K562 (cell line): Measurements from ENCODE around the gene KAT7. TPM values are rescaled to one million over a fixed set of nuclear protein-coding genes. Genes with fewer than 3 reads are reported as not detected.
A peak's percentile ranks its signal among the peaks of the same experiment; 100 is the strongest.

Experiments
- DMBX1 ChIP-seq: fragments of 250-450 bp; sonication (Bioruptor Pico); IDR thresholded peaks from 2 replicates; pipeline ENCODE4 v1.8.0; 2022; ENCODE audit warnings: inconsistent platforms, mild to moderate bottlenecking, moderate library complexity, borderline replicate concordance
- DNMT1 ChIP-seq: fragments of 450-650 bp; IDR thresholded peaks from 2 replicates; pipeline ENCODE4 v1.6.1; 2016; ENCODE audit warnings: antibody characterized with exemption, mild to moderate bottlenecking
- JUND ChIP-seq, 2 experiments: IDR thresholded peaks; 2 replicates in 1 of 2; 3 replicates in 1 of 2; pipeline ENCODE4 v1.6.1; 2011; ENCODE audit warnings: borderline replicate concordance in 2 of 2, low read depth in 2 of 2, low read length in 2 of 2, improper control_type of control experiment in 1 of 2, missing biosample characterization in 1 of 2, missing genetic modification characterization in 1 of 2, missing genetic modification reagents in 1 of 2
- KDM1A ChIP-seq, 2 experiments: fragments of 450-650 bp; IDR thresholded peaks; 2 replicates each; pipeline ENCODE4 v1.6.1; 2016; ENCODE audit warnings: mild to moderate bottlenecking in 2 of 2
- MAFK ChIP-seq: IDR thresholded peaks from 2 replicates; pipeline ENCODE4 v1.6.1; 2011; ENCODE audit warnings: low read length, improper control_type of control experiment
- MXI1 ChIP-seq: IDR thresholded peaks from 2 replicates; pipeline ENCODE4 v1.6.1; 2011; ENCODE audit warnings: low read depth, mild to moderate bottlenecking, improper control_type of control experiment, low read length
- NCOR1 ChIP-seq: fragments of 450-650 bp; IDR thresholded peaks from 2 replicates; pipeline ENCODE4 v1.6.1; 2016; ENCODE audit warnings: mild to moderate bottlenecking, moderate library complexity
- NR1H2 ChIP-seq: sonication (generic); formaldehyde crosslinking; IDR thresholded peaks from 2 replicates; pipeline ENCODE4 v1.4.0; 2020; ENCODE audit warnings: mild to moderate bottlenecking, missing genetic modification reagents
- NR2F6 ChIP-seq: fragments of 450-650 bp; formaldehyde crosslinking; IDR thresholded peaks from 2 replicates; pipeline ENCODE4 v1.4.0; 2020; ENCODE audit warnings: mild to moderate bottlenecking
- OTX1 ChIP-seq: fragments of 450-650 bp; formaldehyde crosslinking; IDR thresholded peaks from 2 replicates; pipeline ENCODE4 v1.4.0; 2022; ENCODE audit warnings: mild to moderate bottlenecking
- PHF21A ChIP-seq: fragments of 450-650 bp; IDR thresholded peaks from 2 replicates; pipeline ENCODE4 v1.6.1; 2017; ENCODE audit warnings: low read depth, borderline replicate concordance
- PML ChIP-seq: IDR thresholded peaks from 2 replicates; pipeline ENCODE4 v1.6.1; 2012; ENCODE audit warnings: low read length, inconsistent platforms
- POLR2AphosphoS5 ChIP-seq: IDR thresholded peaks from 2 replicates; pipeline ENCODE4 v1.6.1; 2011; ENCODE audit warnings: mild to moderate bottlenecking, low read depth, low read length, moderate library complexity; ENCODE audit not compliant: control insufficient read depth, insufficient read depth
- PURB ChIP-seq: sonication (generic); formaldehyde crosslinking; IDR thresholded peaks from 2 replicates; pipeline ENCODE4 v1.9.0; 2021; ENCODE audit warnings: low read depth, mild to moderate bottlenecking, missing genetic modification reagents
- SETDB1 ChIP-seq: IDR thresholded peaks from one replicate; pipeline ENCODE4 v1.6.1; 2012; ENCODE audit warnings: low read length, control low read depth, inconsistent platforms
- SMARCA4 ChIP-seq: fragments of 450-650 bp; IDR thresholded peaks from 2 replicates; pipeline ENCODE4 v1.6.1; 2016
- SMARCB1 ChIP-seq: IDR thresholded peaks from 2 replicates; pipeline ENCODE4 v1.6.1; 2011; ENCODE audit warnings: improper control_type of control experiment, low read depth; ENCODE audit not compliant: insufficient read length
- TSC22D4 ChIP-seq: fragments of 450-650 bp; IDR thresholded peaks from 2 replicates; pipeline ENCODE4 v1.6.1; 2016; ENCODE audit warnings: missing genetic modification characterization, missing biosample characterization, control low read depth
- ZBTB17 ChIP-seq: fragments of 450-650 bp; formaldehyde crosslinking; IDR thresholded peaks from 2 replicates; pipeline ENCODE4 v1.4.0; 2020; ENCODE audit warnings: mild to moderate bottlenecking
- ZNF57 ChIP-seq: fragments of 450-650 bp; formaldehyde crosslinking; IDR thresholded peaks from 2 replicates; pipeline ENCODE4 v1.4.0; 2020; ENCODE audit warnings: mild to moderate bottlenecking, moderate library complexity
- ZNF695 ChIP-seq: fragments of 450-650 bp; formaldehyde crosslinking; IDR thresholded peaks from 2 replicates; pipeline ENCODE4 v1.4.0; 2020; ENCODE audit warnings: mild to moderate bottlenecking, moderate library complexity
- ZNF699 ChIP-seq: fragments of 250-450 bp; sonication (Bioruptor Pico); IDR thresholded peaks from 2 replicates; pipeline ENCODE4 v1.8.0; 2021; ENCODE audit warnings: mild to moderate bottlenecking, moderate library complexity; ENCODE audit not compliant: insufficient replicate concordance
- polyA plus RNA-seq, 8 experiments: library from polyadenylated mRNA; depleted of rRNA in 4 of 8; stranded (reverse) in 5 of 8; unstranded in 3 of 8; fragments of >200 nt; fragmentation: Nextera tagmentation in 2 of 8; fragmentation: Illumina TruSeq in 1 of 8; extraction: Ambion mirVana in 2 of 8; extraction: Trizol in 1 of 8; gene quantifications; 2 replicates each; pipeline versions ENCODE4 v1.2.1 to v1.2.3, GENCODE V29; 2011 to 2014; ENCODE audit warnings: inconsistent platforms in 1 of 8, missing spikeins in 1 of 8
- total RNA-seq, 7 experiments: library from RNA; depleted of rRNA in 6 of 7; stranded (reverse); fragments of >200 nt in 6 of 7; fragmentation: Illumina TruSeq in 2 of 7; extraction: Trizol in 2 of 7; gene quantifications; 2 replicates each; pipeline versions ENCODE4 v1.2.1 to v1.2.3, GENCODE V29; 2011 to 2021; ENCODE audit warnings: low replicate concordance in 1 of 7
- TF ChIP-seq, protein P1 (sequence below): IDR thresholded peaks from 2 replicates; pipeline ENCODE4 v1.6.1; 2012; ENCODE audit warnings: low read depth, low read length, improper control_type of control experiment, borderline replicate concordance
- TF ChIP-seq, protein P2 (sequence below): IDR thresholded peaks from 2 replicates; pipeline ENCODE4 v1.6.1; 2016; ENCODE audit warnings: missing genetic modification characterization, missing compliant biosample characterization
- TF ChIP-seq, protein P3 (sequence below): fragments of 450-650 bp; IDR thresholded peaks from 2 replicates; pipeline ENCODE4 v1.6.1; 2016; ENCODE audit warnings: low read depth, mild to moderate bottlenecking, moderate library complexity
- TF ChIP-seq, protein P4 (sequence below): sonication (generic); formaldehyde crosslinking; IDR thresholded peaks from 2 replicates; pipeline ENCODE4 v1.8.1; 2023; ENCODE audit warnings: mild to moderate bottlenecking, missing genetic modification reagents

KAT7 gene
- total and polyA plus RNA-seq, 9 of the 15 experiments (the other 6 are each of a cell fraction or from before 2014, with no cell fraction given) = 10.8 to 57.3 (median 34.8) TPM

DNA sequence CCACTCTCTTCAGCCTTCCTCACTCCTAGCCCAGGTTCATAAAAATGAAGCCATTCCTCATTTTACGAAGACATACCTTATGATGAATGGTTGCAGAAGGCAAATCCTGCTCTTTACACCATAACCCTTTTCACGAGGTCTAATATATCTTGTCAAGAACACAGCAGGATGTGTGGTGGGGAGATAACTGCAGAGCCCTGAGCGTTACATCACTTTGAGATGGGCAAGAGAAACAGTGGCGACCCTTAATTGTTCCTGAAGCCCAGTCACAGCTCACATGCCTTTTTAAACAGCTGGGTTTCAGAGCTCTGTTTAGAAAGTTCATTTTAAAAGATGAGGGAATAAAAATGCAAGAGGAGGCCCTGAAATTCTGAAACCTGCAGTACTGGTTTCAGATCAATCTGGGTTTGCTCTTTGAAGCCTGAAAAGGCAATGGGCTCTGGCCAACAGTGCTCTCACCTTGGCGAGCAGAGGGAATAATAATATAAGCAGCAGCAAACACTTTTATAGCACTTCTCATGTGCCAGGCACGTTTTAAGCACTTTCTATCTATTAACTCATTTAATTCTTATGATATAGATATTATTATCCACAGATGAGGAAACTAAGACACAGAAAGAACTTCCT is 27.4 kb upstream of the KAT7 start (continued):
- no peak for TF ChIP-seq NR2F6
- TF ChIP-seq MAFK = no peak
- peak; percentile 80 to 82; a peak in 3 of 4 replicates for TF ChIP-seq KDM1A (IDR thresholded peaks at IDR 0.05)
- peak; percentile 58; the same call in 1 of the 2 replicates for TF ChIP-seq DMBX1 (CRISPR knock-in tag)
- TF ChIP-seq PURB (CRISPR knock-in tag) = no peak
- TF ChIP-seq, protein P1, sequence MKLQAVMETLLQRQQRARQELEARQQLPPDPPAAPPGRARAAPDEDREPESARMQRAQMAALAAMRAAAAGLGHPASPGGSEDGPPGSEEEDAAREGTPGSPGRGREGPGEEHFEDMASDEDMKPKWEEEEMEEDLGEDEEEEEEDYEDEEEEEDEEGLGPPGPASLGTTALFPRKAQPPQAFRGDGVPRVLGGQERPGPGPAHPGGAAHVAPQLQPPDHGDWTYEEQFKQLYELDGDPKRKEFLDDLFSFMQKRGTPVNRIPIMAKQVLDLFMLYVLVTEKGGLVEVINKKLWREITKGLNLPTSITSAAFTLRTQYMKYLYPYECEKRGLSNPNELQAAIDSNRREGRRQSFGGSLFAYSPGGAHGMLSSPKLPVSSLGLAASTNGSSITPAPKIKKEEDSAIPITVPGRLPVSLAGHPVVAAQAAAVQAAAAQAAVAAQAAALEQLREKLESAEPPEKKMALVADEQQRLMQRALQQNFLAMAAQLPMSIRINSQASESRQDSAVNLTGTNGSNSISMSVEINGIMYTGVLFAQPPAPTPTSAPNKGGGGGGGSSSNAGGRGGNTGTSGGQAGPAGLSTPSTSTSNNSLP = 0 out of 2 replicates have a peak, but pooled peaks have one; percentile 32
- TF ChIP-seq SMARCB1 = no peak
- TF ChIP-seq, protein P2, sequence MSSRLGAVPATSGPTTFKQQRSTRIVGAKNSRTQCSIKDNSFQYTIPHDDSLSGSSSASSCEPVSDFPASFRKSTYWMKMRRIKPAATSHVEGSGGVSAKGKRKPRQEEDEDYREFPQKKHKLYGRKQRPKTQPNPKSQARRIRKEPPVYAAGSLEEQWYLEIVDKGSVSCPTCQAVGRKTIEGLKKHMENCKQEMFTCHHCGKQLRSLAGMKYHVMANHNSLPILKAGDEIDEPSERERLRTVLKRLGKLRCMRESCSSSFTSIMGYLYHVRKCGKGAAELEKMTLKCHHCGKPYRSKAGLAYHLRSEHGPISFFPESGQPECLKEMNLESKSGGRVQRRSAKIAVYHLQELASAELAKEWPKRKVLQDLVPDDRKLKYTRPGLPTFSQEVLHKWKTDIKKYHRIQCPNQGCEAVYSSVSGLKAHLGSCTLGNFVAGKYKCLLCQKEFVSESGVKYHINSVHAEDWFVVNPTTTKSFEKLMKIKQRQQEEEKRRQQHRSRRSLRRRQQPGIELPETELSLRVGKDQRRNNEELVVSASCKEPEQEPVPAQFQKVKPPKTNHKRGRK (tag) = no peak
- no peak for TF ChIP-seq OTX1 (CRISPR knock-in tag)
- TF ChIP-seq MXI1 = no peak
- no peak for TF ChIP-seq TSC22D4 (tag)
- TF ChIP-seq DNMT1 = no peak
- TF ChIP-seq ZNF57 (CRISPR knock-in tag) = no peak
- TF ChIP-seq ZNF699 = no peak
- no peak for TF ChIP-seq ZBTB17 (CRISPR knock-in tag)
- TF ChIP-seq, protein P3, sequence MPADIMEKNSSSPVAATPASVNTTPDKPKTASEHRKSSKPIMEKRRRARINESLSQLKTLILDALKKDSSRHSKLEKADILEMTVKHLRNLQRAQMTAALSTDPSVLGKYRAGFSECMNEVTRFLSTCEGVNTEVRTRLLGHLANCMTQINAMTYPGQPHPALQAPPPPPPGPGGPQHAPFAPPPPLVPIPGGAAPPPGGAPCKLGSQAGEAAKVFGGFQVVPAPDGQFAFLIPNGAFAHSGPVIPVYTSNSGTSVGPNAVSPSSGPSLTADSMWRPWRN = no peak
- TF ChIP-seq PHF21A = no peak
- TF ChIP-seq SETDB1 = no peak
- TF ChIP-seq, protein P4, sequence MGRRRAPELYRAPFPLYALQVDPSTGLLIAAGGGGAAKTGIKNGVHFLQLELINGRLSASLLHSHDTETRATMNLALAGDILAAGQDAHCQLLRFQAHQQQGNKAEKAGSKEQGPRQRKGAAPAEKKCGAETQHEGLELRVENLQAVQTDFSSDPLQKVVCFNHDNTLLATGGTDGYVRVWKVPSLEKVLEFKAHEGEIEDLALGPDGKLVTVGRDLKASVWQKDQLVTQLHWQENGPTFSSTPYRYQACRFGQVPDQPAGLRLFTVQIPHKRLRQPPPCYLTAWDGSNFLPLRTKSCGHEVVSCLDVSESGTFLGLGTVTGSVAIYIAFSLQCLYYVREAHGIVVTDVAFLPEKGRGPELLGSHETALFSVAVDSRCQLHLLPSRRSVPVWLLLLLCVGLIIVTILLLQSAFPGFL = no peak
- no peak for TF ChIP-seq ZNF695 (CRISPR knock-in tag)
- TF ChIP-seq JUND (IDR thresholded peaks at IDR 0.05; ENCODE audit: borderline replicate concordance, low read depth, low read length) = peak; percentile 64; the same call in 1 of the 2 replicates
- peak; percentile 46; the same call in 1 of the 3 replicates for TF ChIP-seq JUND (tag; IDR thresholded peaks at IDR 0.05; ENCODE audit: borderline replicate concordance, low read depth, low read length)
- peak; percentile 81; the same call in 1 of the 2 replicates for TF ChIP-seq POLR2AphosphoS5
- no peak for TF ChIP-seq NR1H2 (CRISPR knock-in tag)
- TF ChIP-seq SMARCA4 = peak; percentile 85
- TF ChIP-seq NCOR1 = peak; percentile 79
- TF ChIP-seq PML = peak; percentile 73
